ENCODE measurements around the gene TGDS. TPM values are rescaled to one million over a fixed set of nuclear protein-coding genes. Genes with fewer than 3 reads are reported as not detected.
A peak's percentile ranks its signal among the peaks of the same experiment; 100 is the strongest.

Gene TGDS
- total and polyA plus RNA-seq, 5 donors from 2014 or later, result 6.1 to 21.2 (median 14.5) TPM

GRCh38 chr13:94549232-94550061, 46.5 kb downstream of the TGDS start:
- peaks cover 10 to 33% (median 20%) of the 10 kb centered on the region in 4 donors for H3K4me1 Mint-ChIP-seq
- H3K4me3 Mint-ChIP-seq, result peak overlapping the region; percentile 94 to 97 (median 95)
- peaks cover 4% of the 10 kb centered on the region for H3K36me3 Mint-ChIP-seq

GRCh38 chr13:94548821-94549231, 47.1 kb downstream of the TGDS start:
- Mint-ChIP-seq H3K27me3 (peaks cover 13% of the 10 kb centered on the region), H3K36me3 (peaks cover 4% of the 10 kb centered on the region), H3K27ac (peak overlapping the region; percentile 97 to 100 (median 99)), H3K4me1 (peaks cover 10 to 33% (median 20%) of the 10 kb centered on the region in 4 donors), H3K9me3 (peaks cover 0 to 9% (median 3%) of the 10 kb centered on the region in 7 donors), H3K4me3 (peak overlapping the region; percentile 94 to 97 (median 95))
- Histone ChIP-seq H3K36me3 (ENCODE audit: control insufficient read depth, insufficient read depth, low read length) (no peaks in the 10 kb centered on the region), H3K4me1 (ENCODE audit: control insufficient read depth, insufficient read depth, low read length, poor library complexity, severe bottlenecking) (peaks cover 13% of the 10 kb centered on the region), H3K27me3 (ENCODE audit: control insufficient read depth, insufficient read depth, low read length) (no peaks in the 10 kb centered on the region), H3K27ac (ENCODE audit: insufficient read depth, low read length, poor library complexity, severe bottlenecking) (peak overlapping the region; percentile 89), H3K4me3 (ENCODE audit: low read depth, low read length) (peak overlapping the region; percentile 88), H3K9me3 (ENCODE audit: control insufficient read depth in 2 of 2, low read length in 2 of 2) (peaks cover 0 to 4% of the 10 kb centered on the region in 2 experiments)
- ATAC-seq (ENCODE audit: low read depth in 2 of 2) (peak; percentile 29 to 41), DNase-seq (peak in 1 of 3 donors; percentile 80)

More at GRCh38 chr13:94549232-94550061, 46.5 kb downstream of the TGDS start:
- peaks cover 13% of the 10 kb centered on the region for H3K4me1 ChIP-seq (ENCODE audit: control insufficient read depth, insufficient read depth, low read length, poor library complexity, severe bottlenecking)
- H3K4me3 ChIP-seq (ENCODE audit: low read depth, low read length), result peak overlapping the region; percentile 88
- DNase-seq (peak; percentile 81 to 94 (median 93)), ATAC-seq (ENCODE audit: low read depth in 2 of 2) (peak; percentile 93)
- peaks cover 13% of the 10 kb centered on the region for H3K27me3 Mint-ChIP-seq
- peaks cover 0 to 4% of the 10 kb centered on the region in 2 experiments for H3K9me3 ChIP-seq (ENCODE audit: control insufficient read depth in 2 of 2, low read length in 2 of 2)
- H3K27me3 ChIP-seq (ENCODE audit: control insufficient read depth, insufficient read depth, low read length), result no peaks in the 10 kb centered on the region
- H3K27ac Mint-ChIP-seq, result peak overlapping the region; percentile 97 to 100 (median 99)
- peaks cover 0 to 9% (median 3%) of the 10 kb centered on the region in 7 donors for H3K9me3 Mint-ChIP-seq
- H3K36me3 ChIP-seq (ENCODE audit: control insufficient read depth, insufficient read depth, low read length), result no peaks in the 10 kb centered on the region
- H3K27ac ChIP-seq (ENCODE audit: insufficient read depth, low read length, poor library complexity, severe bottlenecking), result peak overlapping the region; percentile 89

DNA sequence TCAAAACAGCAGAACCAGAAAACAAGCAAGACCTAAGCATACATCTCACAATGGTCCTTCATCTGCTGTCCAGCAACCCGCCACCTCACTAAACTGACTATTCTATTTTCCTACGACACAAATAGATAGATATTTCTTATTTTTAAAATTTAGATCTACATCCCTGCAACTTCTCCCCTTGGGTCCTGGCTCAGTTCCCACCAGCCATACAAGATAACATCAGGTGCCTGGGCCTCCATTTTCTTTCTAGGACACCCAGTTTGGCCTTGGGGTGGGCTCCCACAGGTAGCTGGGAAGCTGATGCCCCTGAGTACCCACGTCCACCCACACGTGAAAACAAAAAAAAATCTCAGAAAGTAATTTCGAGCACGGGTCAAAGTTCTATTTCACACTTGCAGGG, 47.6 kb downstream of the TGDS start:
- Mint-ChIP-seq H3K27me3 (peaks cover 17% of the 10 kb centered on the region), H3K9me3 (peaks cover 0 to 9% (median 3%) of the 10 kb centered on the region in 7 donors), H3K36me3 (peaks cover 4% of the 10 kb centered on the region), H3K4me1 (peaks cover 12 to 33% (median 20%) of the 10 kb centered on the region in 4 donors), H3K4me3 (peak overlapping the region; percentile 94 to 97 (median 95)), H3K27ac (peak overlapping the region; percentile 97 to 100 (median 99))
- DNase-seq, result no peak
- peaks cover 13% of the 10 kb centered on the region for H3K4me1 ChIP-seq (ENCODE audit: control insufficient read depth, insufficient read depth, low read length, poor library complexity, severe bottlenecking)
- peak overlapping the region; percentile 88 for H3K4me3 ChIP-seq (ENCODE audit: low read depth, low read length)
- peak overlapping the region; percentile 89 for H3K27ac ChIP-seq (ENCODE audit: insufficient read depth, low read length, poor library complexity, severe bottlenecking)
- peaks cover 0 to 4% of the 10 kb centered on the region in 2 experiments for H3K9me3 ChIP-seq (ENCODE audit: control insufficient read depth in 2 of 2, low read length in 2 of 2)
- no peaks in the 10 kb centered on the region for H3K27me3 ChIP-seq (ENCODE audit: control insufficient read depth, insufficient read depth, low read length)
- no peak for ATAC-seq (ENCODE audit: low read depth in 2 of 2)
- H3K36me3 ChIP-seq (ENCODE audit: control insufficient read depth, insufficient read depth, low read length), result no peaks in the 10 kb centered on the region

GRCh38 chr13:94546061-94546839, 49.7 kb downstream of the TGDS start:
- no peak for ATAC-seq (ENCODE audit: low read depth in 2 of 2)
- H3K27me3 ChIP-seq (ENCODE audit: control insufficient read depth, insufficient read depth, low read length), result no peaks in the 10 kb centered on the region
- Mint-ChIP-seq H3K4me1 (peaks cover 14 to 33% (median 24%) of the 10 kb centered on the region in 4 donors), H3K9me3 (peaks cover 0 to 9% (median 3%) of the 10 kb centered on the region in 7 donors), H3K36me3 (peaks cover 4% of the 10 kb centered on the region), H3K4me3 (peak overlapping the region in 1 of 4 donors; percentile 56), H3K27ac (peak overlapping the region in 2 of 3 donors; percentile 43 to 60), H3K27me3 (peaks cover 17% of the 10 kb centered on the region)
- H3K9me3 ChIP-seq (ENCODE audit: control insufficient read depth in 2 of 2, low read length in 2 of 2), result peaks cover 0 to 4% of the 10 kb centered on the region in 2 experiments
- H3K4me3 ChIP-seq (ENCODE audit: low read depth, low read length), result no peak overlapping the region
- no peaks in the 10 kb centered on the region for H3K36me3 ChIP-seq (ENCODE audit: control insufficient read depth, insufficient read depth, low read length)
- no peak for DNase-seq
- H3K27ac ChIP-seq (ENCODE audit: insufficient read depth, low read length, poor library complexity, severe bottlenecking), result no peak overlapping the region
- peaks cover 13% of the 10 kb centered on the region for H3K4me1 ChIP-seq (ENCODE audit: control insufficient read depth, insufficient read depth, low read length, poor library complexity, severe bottlenecking)

DNA sequence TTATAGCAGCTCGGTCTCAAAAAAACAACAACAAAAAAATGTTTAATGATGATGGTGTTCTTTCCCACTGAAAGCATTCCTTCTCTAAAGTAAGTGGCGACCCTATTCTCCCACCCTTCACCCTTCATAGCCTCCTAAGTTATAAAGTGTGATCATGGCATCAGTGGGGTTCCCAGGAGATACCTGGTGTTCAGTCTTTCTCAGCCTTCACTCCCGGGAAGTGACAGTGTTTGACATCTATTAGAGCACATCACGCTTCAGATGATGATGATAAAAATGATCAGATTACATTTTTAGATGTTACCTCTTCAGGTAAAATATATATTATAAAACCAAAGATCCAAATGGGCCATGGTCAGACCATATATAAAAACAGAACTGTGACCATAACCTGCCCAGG, 51.0 kb downstream of the TGDS start:
- peaks cover 17% of the 10 kb centered on the region for H3K27me3 Mint-ChIP-seq
- peaks cover 0 to 4% of the 10 kb centered on the region in 2 experiments for H3K9me3 ChIP-seq (ENCODE audit: control insufficient read depth in 2 of 2, low read length in 2 of 2)
- H3K27ac Mint-ChIP-seq, result no peak overlapping the region
- H3K4me1 Mint-ChIP-seq, result peaks cover 14 to 28% (median 21%) of the 10 kb centered on the region in 4 donors
- no peak overlapping the region for H3K27ac ChIP-seq (ENCODE audit: insufficient read depth, low read length, poor library complexity, severe bottlenecking)
- H3K36me3 Mint-ChIP-seq, result peaks cover 8% of the 10 kb centered on the region
- peaks cover 0 to 9% (median 3%) of the 10 kb centered on the region in 7 donors for H3K9me3 Mint-ChIP-seq
- no peak overlapping the region for H3K4me3 ChIP-seq (ENCODE audit: low read depth, low read length)
- no peaks in the 10 kb centered on the region for H3K36me3 ChIP-seq (ENCODE audit: control insufficient read depth, insufficient read depth, low read length)
- DNase-seq (no peak), ATAC-seq (ENCODE audit: low read depth in 2 of 2) (no peak)
- H3K4me3 Mint-ChIP-seq, result no peak overlapping the region
- peaks cover 11% of the 10 kb centered on the region for H3K4me1 ChIP-seq (ENCODE audit: control insufficient read depth, insufficient read depth, low read length, poor library complexity, severe bottlenecking)
- H3K27me3 ChIP-seq (ENCODE audit: control insufficient read depth, insufficient read depth, low read length), result no peaks in the 10 kb centered on the region

GRCh38 chr13:94542917-94543316, 53.0 kb downstream of the TGDS start:
- Mint-ChIP-seq H3K4me1 (peaks cover 1 to 11% (median 9%) of the 10 kb centered on the region in 4 donors), H3K27ac (peak overlapping the region in 1 of 3 donors; percentile 7), H3K36me3 (peaks cover 4% of the 10 kb centered on the region), H3K27me3 (peaks cover 12% of the 10 kb centered on the region), H3K9me3 (peaks cover 0 to 9% (median 0%) of the 10 kb centered on the region in 7 donors), H3K4me3 (no peak overlapping the region)
- Histone ChIP-seq H3K36me3 (ENCODE audit: control insufficient read depth, insufficient read depth, low read length) (no peaks in the 10 kb centered on the region), H3K27me3 (ENCODE audit: control insufficient read depth, insufficient read depth, low read length) (no peaks in the 10 kb centered on the region), H3K4me1 (ENCODE audit: control insufficient read depth, insufficient read depth, low read length, poor library complexity, severe bottlenecking) (peaks cover under 1% of the 10 kb centered on the region), H3K27ac (ENCODE audit: insufficient read depth, low read length, poor library complexity, severe bottlenecking) (no peak overlapping the region), H3K4me3 (ENCODE audit: low read depth, low read length) (no peak overlapping the region), H3K9me3 (ENCODE audit: control insufficient read depth in 2 of 2, low read length in 2 of 2) (peaks cover 0 to 4% of the 10 kb centered on the region in 2 experiments)
- no peak for ATAC-seq (ENCODE audit: low read depth in 2 of 2)
- DNase-seq, result no peak
